ENCODE results near the gene LBHD2. TPM values are rescaled to one million over a fixed set of nuclear protein-coding genes. Genes with fewer than 3 reads are reported as not detected.
A peak's percentile ranks its signal among the peaks of the same experiment; 100 is the strongest.

LBHD2 gene
- total and polyA plus RNA-seq, 2 of the 13 experiments (the other 11 are each of a cell fraction or from before 2014, with no cell fraction given), result 0.67 to 1.00 TPM

- no peak for TF ChIP-seq ARID3A (IDR thresholded peaks at IDR 0.05; ENCODE audit: low read depth, low read length)
- no peak for TF ChIP-seq ZNF292 (CRISPR knock-in tag; IDR thresholded peaks at IDR 0.05; ENCODE audit: borderline replicate concordance, low read depth)
- TF ChIP-seq FOXK1 (CRISPR knock-in tag; IDR thresholded peaks at IDR 0.05; ENCODE audit: borderline replicate concordance, low read depth), result no peak
- peak; percentile 98 for TF ChIP-seq ZNF629 (CRISPR knock-in tag; conservative IDR thresholded peaks at IDR 0.05)
- no peak for TF ChIP-seq NFE2L1 (CRISPR knock-in tag; IDR thresholded peaks at IDR 0.05; ENCODE audit: borderline replicate concordance)
- no peak for TF ChIP-seq ZNF790 (CRISPR knock-in tag; IDR thresholded peaks at IDR 0.05; ENCODE audit: borderline replicate concordance)
- no peak for TF ChIP-seq ZNF253 (CRISPR knock-in tag; IDR thresholded peaks at IDR 0.05; ENCODE audit: borderline replicate concordance)
- TF ChIP-seq ZNF580 (CRISPR knock-in tag; IDR thresholded peaks at IDR 0.05; ENCODE audit: borderline replicate concordance, low read depth), result no peak
- no peak for TF ChIP-seq HDAC2 (CRISPR knock-in tag; IDR thresholded peaks at IDR 0.05)
- TF ChIP-seq CREB1 (IDR thresholded peaks at IDR 0.05), result no peak
- no peak for TF ChIP-seq CREB1 (CRISPR knock-in tag; IDR thresholded peaks at IDR 0.05)
- no peak for TF ChIP-seq ZXDC (CRISPR knock-in tag; IDR thresholded peaks at IDR 0.05)
- TF ChIP-seq ZNF605 (CRISPR knock-in tag; IDR thresholded peaks at IDR 0.05), result no peak
- TF ChIP-seq SP1 (IDR thresholded peaks at IDR 0.05), result no peak
- TF ChIP-seq SP1 (CRISPR knock-in tag; IDR thresholded peaks at IDR 0.05), result no peak
- TF ChIP-seq ZNF274 (CRISPR knock-in tag; IDR thresholded peaks at IDR 0.05), result no peak
- no peak for TF ChIP-seq MEF2D (CRISPR knock-in tag; IDR thresholded peaks at IDR 0.05)
- no peak for TF ChIP-seq MLXIP (CRISPR knock-in tag; IDR thresholded peaks at IDR 0.05; ENCODE audit: borderline replicate concordance)
- TF ChIP-seq SNRNP70 (IDR thresholded peaks at IDR 0.05; ENCODE audit: low read depth, low read length), result no peak
- TF ChIP-seq TGIF2 (CRISPR knock-in tag; IDR thresholded peaks at IDR 0.05), result no peak
- no peak for TF ChIP-seq ZNF678 (CRISPR knock-in tag; IDR thresholded peaks at IDR 0.05)
These were observed 14.3 kb downstream of the LBHD2 start (continued) for GRCh38 chr14:103097994-103098957.
